HG03521 (cell line): ENCODE measurements around the gene UBE2O.
"Not testable (repeated sequence)": the region's sequence is repeated elsewhere in the genome, so short reads cannot be mapped to it uniquely, and the experiment has no call there.

ENCODE experiments used
- ATAC-seq: cut with Tn5 transposase; IDR thresholded peaks from one replicate; pipeline ENCODE4 v1.9.1; 2021; ENCODE audit warnings: mild to moderate bottlenecking, moderate library complexity; ENCODE audit not compliant: unreplicated experiment

Gene UBE2O

GRCh38 chr17:76381633-76382350, 71.2 kb downstream of the UBE2O start:
- ATAC-seq = no peak

GRCh38 chr17:76379646-76380376, 73.1 kb downstream of the UBE2O start:
- no peak for ATAC-seq

DNA sequence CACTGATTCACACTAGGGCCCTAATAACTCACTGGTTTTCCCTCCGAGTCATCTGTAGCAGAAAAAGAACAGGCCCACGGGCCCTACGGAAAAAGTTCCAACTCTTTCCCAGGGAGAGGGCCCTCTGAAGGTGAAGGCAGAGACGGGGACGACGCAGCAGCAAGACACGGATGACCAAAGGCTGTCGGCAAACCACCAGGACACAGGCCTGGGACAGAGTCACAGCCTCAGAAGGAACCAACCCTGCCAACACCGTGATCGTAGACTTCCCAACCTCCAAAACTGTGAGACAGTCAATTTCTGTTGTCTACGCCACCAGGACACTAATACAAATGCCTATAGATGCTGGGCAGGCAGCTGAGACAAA, 73.7 kb downstream of the UBE2O start:
- no peak for ATAC-seq

- ATAC-seq = no peak
These were observed 74.2 kb downstream of the UBE2O start for GRCh38 chr17:76378548-76379274.

GRCh38 chr17:76376318-76377133, 76.4 kb downstream of the UBE2O start:
- ATAC-seq = no peak

- ATAC-seq = no peak
These were observed 81.0 kb downstream of the UBE2O start for GRCh38 chr17:76371656-76372628.

DNA sequence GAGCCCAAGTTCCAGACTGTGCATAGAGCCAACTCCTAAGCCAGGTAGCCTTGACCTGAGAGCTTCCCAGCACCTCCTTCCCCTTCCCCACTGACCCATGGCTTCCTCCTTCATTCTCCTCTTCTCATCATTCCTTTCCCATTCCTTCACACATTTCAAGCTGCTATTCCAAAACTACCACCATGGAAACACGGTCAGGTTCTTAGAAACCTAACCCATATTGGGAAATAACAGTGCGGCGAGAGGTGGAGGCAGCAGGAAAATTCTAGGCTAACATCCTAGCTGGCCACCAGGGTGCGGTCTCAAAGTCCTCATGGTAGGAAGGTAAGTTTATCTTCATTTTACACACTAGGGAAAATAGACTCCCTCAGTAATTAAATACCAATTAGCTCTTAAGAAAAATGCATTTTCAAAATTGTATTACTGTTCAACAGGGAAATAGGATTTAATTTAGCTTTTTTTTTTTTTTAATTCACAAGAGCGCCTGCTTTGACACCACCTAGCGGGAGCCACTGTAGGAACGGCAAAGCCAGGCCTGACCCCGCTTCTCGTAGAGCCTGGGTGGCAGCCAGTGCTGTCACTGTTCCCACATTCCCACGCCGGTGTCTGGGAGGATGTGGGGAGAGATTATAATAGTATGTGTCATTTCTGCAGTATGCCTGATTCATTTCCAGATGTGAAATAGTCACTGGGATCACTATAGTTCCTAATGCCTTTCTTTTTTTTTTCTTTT, 82.5 kb downstream of the UBE2O start:
- no peak for ATAC-seq

GRCh38 chr17:76369804-76370203, 83.1 kb downstream of the UBE2O start:
- no peak for ATAC-seq

- ATAC-seq = no peak
These were observed 83.6 kb downstream of the UBE2O start for GRCh38 chr17:76369379-76369778.

DNA sequence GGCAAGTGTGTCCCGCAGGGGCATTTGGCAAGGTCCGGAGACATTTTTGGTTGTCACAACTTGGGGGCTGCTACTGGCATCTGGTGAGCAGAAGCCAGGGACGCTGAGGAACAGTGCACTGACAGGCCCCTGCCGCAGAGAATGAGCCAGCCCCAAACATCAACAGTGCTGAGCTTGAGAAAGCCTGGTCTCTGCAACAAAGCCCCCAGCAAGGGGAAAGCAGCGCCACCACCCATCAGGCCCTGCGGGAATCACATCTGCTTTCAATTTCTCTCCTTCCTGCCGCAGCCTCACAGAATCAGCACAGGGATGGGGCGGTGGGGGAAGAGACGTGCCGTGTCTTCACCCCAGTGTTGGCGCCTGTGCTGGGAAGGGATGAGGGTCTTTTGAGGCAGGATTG, 84.4 kb downstream of the UBE2O start:
- no peak for ATAC-seq

DNA sequence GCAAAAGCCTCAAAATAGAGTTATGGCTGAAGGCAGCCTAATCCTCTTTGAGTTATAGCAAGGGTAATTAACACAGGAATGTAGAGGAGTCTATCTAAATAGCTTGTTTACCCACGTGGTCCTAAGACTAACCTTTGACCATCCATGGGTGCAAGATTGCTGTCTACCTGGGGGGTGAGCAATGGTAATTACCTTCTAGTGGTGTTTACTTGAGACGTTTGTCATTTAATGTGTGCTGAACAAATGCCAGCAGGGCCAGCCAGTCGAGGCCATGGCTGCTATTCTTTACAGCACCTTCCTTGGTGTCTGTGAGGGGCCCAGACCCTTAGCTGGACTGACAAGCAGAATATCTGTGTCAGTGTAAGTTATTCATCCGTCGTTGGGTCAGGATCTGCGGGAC, 85.3 kb downstream of the UBE2O start:
- no peak for ATAC-seq

DNA sequence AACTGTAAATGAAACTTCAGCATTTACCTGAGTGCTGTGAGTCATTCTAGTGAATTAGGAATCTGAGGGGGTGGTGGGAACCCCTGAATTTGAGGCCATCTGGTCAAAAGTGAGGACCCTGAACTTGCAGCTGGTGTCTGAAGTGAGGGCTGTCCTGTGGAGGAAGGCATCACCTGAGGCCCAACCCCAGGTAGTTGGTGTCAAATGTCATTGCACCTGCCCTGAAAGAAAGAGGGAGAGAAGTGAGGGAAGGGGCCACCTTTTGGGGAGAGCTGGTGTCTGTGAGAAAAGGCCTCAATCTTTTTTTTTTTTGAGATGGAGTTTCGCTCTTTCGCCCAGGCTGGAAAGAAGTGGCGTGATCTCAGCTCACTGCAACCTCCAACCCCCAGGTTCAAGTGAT, 86.7 kb downstream of the UBE2O start:
- ATAC-seq = no peak

DNA sequence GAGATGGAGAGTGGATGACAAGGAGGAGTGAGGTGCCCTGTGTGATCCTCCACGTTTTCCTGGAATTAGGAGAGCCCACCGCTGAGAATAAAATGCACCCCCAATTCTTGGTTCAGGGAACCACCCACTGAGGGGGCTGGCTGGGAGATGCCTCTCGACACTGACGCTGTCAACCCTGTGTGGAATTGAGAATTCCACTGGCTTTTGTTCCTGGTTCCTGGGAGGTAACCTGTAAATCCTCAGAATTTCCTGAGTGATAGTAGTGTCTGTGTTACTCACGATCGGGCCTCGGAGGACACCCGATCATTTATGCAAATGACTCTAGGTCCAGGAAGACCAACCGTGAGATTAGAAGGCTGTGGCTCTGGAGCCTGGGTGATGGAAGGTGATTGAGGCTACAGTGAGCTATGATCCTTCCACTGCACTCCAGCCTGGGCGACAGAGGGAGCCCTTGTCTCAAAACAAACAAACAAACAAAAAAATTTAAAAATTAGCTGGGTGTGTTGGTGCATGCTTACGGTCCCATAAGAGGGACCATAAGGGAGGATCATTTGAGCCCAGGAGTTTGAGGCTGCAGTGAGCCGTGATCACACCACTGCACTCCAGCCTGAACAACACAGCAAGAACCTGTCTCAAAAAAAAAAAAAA, 87.6 kb downstream of the UBE2O start:
- no peak for ATAC-seq

DNA sequence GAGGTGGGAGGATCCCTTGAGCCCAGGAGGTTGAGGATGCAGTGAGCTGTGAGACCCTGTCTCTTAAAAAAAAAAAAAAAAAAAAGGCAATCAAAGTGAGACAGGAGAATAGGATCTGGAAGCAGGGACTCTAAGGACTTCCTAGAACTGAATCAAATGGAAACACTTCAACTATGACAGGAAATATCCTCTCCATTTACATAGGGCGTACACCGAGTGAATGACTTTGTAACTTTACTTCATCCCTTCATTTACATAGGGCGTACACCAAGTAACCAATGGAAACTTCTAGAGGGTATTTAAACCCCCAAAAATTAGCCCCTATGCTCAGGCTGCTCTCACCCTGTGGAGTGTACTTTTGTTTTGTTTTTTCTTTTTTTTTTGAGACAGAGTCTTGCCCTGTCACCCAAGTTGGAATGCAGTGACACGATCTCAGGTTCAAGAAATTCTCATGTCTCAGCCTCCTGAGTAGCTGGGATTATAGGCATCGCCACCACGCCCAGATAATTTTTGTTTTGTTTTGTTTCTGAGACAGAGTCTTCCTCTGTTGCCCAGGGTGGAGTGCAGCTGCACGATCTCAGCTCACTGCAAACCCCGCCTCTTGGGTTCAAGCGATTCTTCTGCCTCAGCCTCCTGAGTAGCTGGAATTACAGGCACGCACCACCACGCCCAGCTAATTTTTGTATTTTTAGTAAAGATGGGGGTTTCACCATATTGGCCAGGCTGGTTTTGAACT, 89.7 kb downstream of the UBE2O start:
- no peak for ATAC-seq

GRCh38 chr17:76360461-76360860, 92.5 kb downstream of the UBE2O start:
- ATAC-seq = no peak

GRCh38 chr17:76359776-76360175, 93.2 kb downstream of the UBE2O start:
- ATAC-seq = not testable (repeated sequence)

- ATAC-seq = no peak
These were observed 93.6 kb downstream of the UBE2O start for GRCh38 chr17:76359375-76359774.

GRCh38 chr17:76357597-76358158, 95.3 kb downstream of the UBE2O start:
- no peak for ATAC-seq
